HG03103 (cell line): Measurements from ENCODE around the gene CTBP2.

Experiments used
- ATAC-seq: cut with Tn5 transposase; IDR thresholded peaks from one replicate; pipeline ENCODE4 v1.9.1; 2021; ENCODE audit warnings: low read depth; ENCODE audit not compliant: unreplicated experiment

Gene CTBP2

DNA sequence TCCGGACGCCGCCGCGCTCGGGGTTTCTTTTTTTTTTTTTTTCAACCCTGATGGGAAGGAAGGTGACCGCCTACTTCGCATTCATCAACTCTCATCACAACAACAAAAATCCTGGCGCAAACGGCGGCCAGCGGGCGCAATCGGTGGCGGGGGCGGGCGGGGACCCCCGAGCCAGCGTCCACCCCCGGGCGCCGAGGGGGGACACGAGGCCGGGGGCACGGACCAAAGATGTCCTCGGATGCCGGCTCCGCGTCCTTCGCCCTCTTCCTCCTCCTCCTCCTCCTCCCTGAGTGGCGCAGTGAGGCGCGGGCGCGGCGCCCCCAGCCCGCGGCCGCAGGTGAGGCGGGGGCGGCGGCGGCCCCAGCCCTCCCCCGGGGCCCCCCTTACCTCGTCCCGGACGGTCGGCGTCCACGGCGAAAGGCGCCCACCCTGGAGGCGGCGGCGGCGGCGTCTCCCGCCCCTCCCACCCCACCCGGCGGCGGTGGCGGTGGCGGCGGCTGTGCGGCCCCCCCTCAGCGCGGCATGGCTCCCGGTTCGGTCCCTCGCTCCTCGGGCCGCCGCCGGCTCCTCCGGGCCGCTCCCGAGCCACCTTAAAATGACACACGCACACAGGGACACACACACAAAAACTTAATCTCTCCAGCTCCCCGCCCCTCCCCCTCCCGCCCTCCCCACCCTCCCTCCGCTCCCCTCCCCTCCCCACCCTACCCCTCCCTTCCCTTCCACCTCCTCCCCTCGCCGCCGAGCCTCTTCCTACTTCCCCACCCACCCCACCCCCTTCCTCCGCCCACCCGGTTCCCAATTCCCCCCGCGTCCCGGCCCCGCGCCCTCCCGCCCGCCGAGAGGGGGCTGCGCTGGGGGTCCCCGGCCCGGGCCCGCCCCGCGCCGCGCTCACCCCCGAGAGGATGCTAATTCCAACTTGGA lies at the start of gene CTBP2:
Gene CTBP2 (minus strand): TSS at position 632 of the 924 bp plus-strand sequence.
- ATAC-seq = no peak

DNA sequence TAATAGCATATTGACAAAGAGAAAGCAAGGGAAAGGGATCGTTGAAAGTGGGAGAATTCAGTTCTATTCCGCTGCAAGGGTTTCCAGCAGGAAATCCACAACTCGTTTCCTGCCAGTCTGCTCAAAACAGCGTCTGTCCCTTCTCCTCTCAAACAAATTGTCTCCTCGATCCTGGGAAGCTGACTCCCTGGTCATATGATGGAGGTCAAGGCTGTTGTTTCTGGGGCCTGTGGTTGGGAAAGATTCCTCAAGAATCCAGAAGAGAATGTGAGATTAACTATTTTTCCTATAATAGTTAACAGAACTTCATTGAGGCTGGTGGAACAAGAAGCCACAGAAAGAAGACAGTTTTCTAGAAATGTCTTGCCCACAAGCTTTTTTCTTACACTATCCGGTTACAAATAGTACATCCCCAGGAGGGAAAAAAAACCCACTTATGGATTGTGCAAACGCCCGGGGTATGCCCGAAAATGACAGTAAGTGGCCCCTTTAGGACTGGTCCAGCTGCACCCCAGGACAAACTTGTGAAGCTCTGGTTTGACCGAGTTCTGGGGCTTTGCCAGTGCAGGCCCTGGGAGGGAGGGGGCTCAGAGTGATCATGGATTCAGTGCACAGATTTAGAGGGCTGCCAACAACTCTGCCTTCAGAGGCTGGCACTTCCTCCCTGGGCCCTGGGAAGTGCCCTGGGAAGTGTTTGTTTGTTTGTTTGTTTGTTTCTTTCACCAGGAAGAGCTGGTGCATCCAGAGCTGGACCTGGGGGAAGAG lies 49.4 kb upstream of the CTBP2 start:
- no peak for ATAC-seq

GRCh38 chr10:125208854-125209565 lies 48.6 kb upstream of the CTBP2 start:
- no peak for ATAC-seq

GRCh38 chr10:125206623-125207022 lies 46.3 kb upstream of the CTBP2 start:
- ATAC-seq = no peak

- ATAC-seq = no peak
Observed at GRCh38 chr10:125205431-125205830, 45.1 kb upstream of the CTBP2 start.

DNA sequence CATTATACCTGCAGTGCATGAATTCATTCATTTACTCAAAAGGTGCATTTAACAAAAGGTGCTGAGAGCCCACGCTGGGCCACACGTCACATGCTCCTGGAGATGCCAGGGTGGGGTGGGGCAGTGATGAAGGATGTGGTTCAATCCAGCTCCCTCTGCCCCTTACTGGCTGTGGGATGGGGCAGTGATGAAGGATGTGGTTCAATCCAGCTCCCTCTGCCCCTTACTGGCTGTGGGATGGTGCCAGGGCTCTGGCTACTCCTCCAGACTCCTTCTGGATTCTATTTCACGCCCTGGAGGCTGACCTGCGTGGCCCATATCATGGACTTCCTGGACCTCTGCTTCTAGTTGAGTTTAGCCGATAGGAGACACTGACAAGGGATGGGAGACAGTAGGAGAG lies 44.0 kb upstream of the CTBP2 start:
- no peak for ATAC-seq

DNA sequence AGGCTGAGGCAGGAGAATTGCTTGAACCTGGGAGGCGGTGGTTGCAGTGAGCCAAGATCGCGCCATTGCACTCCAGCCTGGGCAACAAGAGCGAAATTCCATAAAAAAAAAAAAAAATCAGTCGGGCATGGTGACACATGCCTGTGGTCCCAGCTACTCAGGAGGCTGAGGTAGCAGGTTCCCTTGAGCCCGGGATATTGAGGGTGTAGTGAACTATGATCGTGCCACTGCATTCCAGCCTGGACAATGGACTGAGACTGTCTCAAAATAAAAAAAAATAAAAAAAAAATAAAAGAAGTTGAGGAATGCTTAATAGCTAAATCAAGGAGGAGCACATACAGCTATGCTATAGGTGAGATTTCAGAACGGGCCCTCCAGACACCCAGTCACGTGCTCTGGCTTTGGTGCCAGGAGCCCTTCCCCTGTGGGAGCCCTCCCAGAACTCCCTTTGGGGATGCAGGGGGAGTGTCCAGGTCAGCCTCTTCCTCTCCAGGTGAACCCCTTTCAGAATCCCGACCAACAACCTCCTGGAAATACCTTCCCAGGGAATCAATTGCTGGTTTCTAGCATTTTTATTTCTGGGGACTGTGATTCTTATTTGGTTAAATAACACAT lies 42.9 kb upstream of the CTBP2 start:
- no peak for ATAC-seq

DNA sequence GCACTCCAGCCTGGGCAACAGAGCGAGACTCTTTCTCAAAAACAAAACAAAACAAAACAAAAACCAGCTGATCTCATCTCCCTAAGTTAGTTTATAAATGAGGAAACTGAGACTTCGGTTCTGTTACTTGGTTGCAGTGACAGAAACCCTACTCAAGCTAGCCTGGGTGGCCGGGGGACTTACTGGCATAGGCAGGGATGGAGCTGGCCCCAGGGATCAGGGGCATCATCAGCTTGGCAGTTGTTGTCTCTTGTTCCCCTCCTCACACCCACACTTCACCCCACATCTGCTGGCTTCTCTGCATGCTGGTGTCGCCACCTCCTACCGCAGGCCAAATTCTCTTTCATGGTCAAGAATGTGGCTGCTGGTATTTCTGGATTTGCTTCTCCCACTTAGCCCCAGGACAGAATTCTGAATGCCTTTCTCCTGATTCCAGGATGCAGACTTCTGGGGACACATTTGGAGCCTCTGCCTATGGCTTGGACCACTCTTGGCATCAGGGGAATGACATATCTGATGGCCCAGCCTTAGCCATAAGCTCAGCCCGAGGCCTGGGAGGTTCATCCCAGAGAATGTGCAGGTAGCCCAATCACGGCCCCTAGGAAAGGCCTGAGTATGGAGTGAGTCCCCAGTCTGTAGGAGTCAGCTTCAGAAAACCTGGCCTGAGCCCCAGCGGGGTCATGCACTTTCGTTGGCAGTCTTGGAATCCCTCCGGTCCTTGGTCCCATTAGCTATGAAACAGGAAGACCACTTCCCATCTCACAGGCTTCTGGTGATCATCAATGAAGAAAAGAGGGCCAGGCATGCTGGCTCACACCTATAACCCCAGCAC lies 41.6 kb upstream of the CTBP2 start:
- peak; percentile 21 for ATAC-seq

GRCh38 chr10:125201108-125201524 lies 40.8 kb upstream of the CTBP2 start:
- ATAC-seq = peak; percentile 93

DNA sequence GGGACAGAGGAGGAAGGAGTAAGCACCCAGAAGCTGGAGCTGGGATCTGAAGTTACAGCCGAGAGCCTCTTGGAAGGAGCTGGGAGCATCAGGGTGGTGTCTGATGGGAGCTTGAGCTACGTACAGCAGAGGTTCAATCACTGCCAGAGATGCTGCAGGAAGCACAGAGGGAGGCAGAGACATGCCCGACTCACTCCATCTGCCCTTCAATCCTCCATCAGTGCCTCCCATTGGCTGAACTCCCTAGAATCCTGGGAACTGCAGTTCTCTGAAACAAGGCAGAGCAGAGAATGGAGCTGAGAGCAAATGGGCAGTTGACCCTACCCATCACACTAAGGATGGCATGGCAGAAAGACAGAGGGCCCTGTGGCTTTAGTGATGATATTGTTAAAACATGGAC lies 40.0 kb upstream of the CTBP2 start:
- no peak for ATAC-seq

DNA sequence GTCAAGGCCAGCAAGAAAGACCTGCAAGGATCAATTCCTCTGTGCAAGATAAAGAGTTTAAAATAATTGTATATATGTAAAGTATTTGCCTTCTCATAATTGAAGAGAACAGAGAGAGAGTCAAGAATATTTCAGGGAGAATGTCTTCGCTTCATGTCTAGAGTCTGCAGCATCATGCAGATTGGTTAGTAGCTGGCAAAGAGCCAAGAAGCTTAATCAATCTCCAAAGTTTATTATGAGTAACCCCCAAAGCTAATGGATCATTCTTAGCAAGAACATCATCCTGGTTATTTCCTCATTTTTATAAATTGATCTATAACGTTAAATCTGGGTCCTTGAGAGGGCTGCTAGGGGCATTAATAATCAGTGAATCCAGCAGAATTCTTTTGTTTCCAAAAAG lies 38.9 kb upstream of the CTBP2 start:
- no peak for ATAC-seq

DNA sequence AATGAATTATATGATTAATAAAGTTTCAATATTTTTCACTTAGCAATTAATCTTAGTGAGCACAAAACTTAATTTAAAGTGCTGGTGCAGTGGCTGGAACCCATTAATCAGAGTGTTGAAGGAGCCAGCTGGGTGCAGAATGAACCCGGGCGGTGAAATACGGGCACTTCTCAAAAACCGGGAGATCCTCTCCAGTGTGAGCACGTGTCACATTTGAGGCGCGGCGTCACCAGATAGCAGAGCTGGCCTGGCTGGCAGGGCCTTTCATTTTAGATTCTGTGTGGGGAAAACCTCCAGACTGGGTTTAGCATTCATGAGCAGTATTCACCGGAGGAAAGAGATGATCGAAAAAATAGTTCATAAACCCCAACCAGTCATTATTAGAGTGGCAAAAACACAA lies 34.5 kb upstream of the CTBP2 start:
- no peak for ATAC-seq

GRCh38 chr10:125193306-125193877 lies 33.0 kb upstream of the CTBP2 start:
- no peak for ATAC-seq

DNA sequence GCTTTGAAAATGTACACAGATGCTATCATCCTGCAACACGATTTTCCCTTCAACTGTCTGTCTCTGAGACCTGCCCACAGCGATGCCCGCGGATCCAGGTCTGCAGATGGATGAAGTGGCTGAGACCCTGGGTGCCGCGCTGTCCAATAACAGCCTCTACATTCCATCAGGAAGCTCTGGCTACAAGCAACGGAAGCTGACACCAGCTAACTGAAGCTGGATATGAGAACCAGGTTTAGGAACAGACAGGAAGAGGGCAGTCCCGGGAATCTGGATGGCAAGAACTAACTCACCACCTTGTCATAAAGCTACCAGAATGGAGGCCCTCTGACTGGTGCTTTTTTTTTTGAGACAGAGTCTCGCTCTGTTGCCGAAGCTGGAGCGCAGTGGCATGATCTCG lies 32.3 kb upstream of the CTBP2 start:
- no peak for ATAC-seq

DNA sequence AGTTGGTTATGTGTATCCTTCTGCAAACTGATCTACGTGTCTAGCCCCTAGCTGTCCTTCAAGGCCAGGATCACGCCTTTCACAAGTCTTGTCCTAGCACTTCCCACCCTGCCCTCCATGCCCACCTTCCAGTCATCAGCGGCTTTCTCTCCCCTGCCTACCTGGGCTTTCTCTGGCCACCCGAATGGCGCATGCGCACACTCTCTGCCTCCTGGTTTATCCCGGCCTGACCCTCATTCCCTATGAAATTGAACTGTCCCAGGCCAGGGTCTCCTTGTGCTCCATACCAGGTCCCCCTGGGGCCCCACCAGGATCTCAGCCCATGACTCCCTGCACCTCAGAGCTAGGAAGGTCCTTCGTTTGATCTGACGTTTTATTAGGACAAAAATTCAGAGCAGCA lies 31.6 kb upstream of the CTBP2 start:
- no peak for ATAC-seq

DNA sequence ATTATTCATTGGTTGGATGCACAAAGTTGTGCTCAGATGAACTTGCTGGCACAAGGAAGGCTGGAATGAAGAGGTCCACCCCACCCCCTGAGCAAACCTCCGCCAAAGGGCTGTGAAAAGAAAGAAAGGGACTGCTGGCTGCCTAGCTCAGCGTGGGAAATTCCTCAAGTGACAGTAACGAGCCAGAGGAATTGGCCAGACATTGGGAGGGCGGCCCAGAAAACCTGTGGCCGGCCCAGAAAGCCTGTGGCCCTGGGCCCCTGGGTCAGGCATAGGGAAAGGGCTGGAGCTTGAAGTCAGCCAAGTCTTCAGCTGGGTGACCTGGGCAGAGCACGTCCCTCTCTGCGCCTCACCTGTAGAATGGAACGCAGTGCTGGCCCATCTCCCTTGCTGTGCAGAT lies 30.6 kb upstream of the CTBP2 start:
- ATAC-seq = no peak

- ATAC-seq = no peak
Observed at GRCh38 chr10:125190414-125190813, 30.1 kb upstream of the CTBP2 start.

DNA sequence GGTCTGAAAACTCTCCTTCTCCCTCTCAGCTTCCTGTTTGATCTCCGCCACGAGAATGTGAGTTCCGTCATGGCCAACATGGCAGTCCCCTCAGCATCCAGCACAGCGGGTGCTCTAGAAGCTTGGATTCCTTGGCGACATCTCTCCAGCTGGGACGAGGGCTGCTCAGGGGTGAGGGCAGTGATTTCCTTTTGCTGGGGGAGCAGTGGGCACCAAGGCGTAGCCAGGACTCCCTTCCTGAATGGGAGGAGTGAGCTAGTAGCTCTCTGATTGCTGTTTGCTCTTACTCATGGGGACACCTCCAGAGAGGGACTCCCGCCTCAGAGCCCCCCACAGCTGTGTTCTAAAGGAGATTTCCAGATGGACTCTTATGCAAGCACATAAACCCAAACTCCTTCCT lies 28.8 kb upstream of the CTBP2 start:
- ATAC-seq = no peak
